ENCODE measurements around the gene VPS13D.
A peak's percentile ranks its signal among the peaks of the same experiment; 100 is the strongest.

VPS13D gene

DNA sequence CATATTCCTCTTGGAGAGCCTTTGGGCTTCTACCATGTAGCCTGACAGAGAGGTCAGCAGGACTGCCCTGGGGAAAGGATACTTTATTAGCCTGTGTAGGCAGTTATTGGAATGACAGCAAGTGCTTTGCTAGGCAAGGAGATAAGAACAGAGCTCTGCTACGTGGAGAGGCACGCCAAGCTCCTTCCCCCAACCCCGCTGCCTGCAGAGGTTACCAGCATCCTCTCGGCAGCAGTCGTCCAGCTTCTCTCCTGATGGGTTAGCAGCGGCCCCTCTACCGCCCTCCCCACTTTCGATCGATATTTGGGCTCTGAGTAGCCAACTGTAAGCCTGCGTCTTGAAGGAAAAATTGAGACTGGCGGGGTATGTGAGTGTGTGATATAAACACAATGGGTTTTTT is 265.9 kb downstream of the VPS13D start:
- DNase-seq, result no peak

DNA sequence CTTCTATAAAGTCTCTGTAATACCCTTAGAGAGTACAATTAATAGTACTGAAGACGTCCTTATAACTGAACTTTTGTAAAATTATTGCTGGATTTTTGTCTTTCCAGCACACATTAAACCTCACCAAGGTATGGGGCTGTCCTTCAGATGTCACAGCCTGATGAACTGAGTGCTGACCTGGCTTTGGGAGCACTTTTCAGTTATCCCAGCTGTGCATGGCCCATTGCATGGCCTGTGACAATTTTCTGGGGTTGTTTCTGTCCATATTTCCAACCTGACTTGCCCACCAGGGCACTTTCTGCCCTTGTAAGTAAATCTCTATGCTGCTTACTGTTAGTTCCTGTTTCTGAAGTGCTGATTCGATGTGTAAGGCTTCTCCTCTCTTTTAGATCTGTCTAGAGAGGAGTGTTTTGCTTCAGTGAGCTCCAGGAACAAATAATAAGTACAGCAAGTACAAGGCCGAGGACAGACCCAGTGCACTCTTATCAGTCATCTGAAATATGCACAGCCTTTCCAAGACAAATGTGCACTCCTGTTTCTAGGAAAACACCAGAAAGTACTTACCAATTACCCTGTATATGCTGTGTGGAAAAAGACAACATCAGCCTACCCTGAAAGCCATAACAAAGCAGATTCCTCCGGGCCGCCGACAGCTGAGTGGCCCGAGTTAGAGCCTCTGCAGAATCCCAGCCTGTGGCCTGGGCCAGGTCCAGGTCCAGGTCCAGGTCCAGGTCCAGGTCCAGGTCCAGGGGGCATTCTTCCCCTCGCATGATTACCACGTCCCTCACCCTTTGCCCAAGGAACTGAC is 266.5 kb downstream of the VPS13D start:
- DNase-seq, result no peak

DNA sequence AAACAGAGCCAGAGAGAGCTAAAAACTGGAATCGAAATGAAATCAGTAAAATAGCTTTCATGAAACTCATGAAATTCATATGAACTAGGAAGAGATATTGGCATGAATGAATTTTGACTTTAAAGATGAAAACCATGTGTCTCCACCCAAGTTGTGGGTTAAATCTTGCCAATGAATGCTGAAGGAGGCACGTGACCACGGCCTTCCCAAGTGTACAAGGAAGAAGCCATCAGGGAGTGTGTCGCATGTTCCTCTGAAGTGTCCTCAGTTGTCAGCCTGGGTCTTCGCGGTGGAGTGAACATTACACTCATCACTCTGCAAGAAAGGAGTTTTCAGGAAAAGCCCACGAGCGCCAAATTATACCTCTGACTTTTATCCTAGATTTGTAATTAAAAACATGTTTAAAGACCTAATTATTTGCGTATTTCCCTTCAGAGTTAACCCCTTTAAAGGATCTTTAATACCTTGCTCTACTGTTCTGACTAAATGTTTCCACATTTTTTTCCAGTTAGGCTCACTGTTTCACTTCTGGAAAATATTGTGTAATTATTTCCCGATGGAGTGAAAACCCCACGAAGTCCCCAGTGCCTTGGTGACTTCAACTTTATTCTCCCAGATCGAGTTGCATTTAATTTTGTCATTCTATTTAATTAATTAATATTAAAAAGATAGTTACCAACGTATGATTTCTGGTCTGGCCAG is 269.9 kb downstream of the VPS13D start:
- peak; percentile 58 for DNase-seq

DNA sequence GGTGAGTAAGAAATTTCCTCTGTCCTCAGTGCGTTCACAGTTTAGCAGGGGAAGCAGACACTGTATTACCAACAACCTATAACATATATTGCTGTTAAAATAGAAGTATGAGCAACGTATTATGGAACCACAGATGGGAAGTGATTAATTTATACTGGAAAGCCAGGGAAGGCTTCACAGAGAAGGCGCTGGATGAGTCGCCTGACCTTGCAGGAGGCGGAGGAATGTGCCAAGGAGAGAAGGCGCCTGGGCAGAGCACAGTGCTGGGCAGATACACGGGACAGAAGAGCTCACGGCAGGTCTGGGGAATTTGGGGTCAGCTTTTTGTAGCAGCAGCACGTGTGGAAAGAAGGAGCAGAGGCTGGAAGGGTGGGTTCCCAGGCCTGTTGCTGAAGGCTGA is 271.8 kb downstream of the VPS13D start:
- DNase-seq, result peak; percentile 81

DNA sequence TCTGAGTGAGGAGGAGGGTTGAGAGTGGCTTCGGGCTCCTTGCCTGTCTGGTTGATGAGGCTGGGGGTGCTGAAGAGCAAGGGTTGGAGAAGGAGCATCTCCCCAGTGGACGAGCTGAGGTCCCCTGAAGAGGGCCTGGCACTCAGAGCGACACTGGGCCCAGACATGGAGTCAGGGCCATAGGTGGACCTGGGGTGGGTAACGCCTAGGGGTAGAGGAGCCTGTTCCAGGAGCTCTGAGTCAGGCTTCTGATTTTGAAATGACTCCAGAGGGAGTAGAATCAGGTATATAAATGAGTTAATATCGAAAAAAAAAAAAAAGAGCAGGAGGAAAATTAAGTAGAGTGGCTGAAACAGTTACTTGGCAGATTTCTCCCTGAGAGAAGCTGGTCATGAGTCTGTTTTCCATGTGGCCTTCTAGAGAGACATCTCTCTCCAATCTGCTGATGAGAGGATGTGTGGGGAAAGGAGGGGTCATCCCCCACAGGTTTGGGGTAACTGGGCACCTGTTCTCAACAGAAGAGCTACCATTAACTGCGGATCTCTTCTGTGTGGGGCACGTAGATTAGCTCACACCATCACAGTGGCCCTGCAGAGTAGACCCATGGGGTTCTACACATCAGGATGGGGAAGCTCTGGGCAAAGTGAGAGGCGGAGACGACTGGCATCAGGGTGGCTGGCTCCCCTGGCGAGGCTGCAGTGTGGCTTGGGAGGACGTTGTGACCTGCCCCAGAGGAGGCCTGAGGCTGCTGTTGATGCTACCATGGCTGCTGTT is 272.7 kb downstream of the VPS13D start:
- no peak for DNase-seq

DNA sequence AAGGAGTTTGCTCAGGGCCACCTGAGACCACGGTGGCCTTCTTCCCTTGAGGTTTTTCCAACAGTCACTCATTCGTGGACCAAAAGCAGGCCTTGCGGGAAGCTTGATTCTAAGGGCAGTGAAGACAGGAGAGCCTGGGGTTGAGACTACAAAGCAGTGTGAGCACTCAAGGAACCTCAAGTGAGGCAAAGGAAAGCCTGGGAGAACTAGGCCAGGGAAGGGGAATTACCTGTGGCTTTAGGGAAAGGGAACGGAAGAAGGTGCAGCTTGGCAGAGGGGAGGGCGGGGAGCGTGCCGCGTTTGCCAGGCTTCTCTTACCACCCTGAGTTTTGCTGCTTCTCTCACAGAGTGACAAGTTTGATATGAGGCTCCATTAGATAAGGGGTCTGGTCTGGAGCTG is 273.9 kb downstream of the VPS13D start:
- no peak for DNase-seq

DNA sequence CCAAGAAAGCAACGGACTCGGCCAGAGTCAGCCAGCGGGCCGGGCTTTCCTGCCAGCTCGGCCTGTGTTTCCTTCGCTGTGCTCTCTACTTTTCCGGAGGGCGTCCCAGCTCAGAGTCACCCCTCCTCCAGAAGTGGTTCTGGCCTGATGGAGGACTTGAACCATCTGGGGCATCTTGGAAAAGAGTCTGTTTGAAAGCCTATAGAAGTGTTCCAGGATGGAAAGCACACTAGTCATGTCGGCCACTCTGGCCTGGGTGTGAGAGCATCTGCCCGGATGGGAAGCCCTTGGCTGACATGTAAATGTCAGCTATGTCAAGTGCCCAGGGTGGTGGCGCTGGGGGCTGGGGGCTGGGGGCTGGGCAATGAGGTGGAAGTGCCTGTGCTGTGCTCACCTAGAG is 274.8 kb downstream of the VPS13D start:
- no peak for DNase-seq

DNA sequence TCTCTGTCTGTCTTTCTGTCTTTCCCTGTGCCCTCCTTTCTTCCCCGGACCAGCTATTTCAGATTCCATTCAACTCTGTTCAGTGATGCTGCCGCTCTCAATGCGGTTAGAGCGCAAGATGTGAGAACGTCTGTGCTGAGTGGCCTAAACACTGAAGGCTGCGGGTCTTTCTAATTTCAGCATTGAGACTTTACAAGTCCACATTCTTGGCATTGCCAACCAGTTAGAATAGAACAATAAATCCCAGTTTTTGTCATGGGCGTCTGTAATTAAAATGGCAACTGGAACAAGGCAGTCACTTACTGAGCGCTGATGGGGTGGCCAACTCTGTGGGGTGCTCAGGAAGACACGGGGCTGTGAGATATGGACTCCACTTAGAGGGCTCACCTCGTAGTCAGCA is 275.4 kb downstream of the VPS13D start:
- no peak for DNase-seq

DNA sequence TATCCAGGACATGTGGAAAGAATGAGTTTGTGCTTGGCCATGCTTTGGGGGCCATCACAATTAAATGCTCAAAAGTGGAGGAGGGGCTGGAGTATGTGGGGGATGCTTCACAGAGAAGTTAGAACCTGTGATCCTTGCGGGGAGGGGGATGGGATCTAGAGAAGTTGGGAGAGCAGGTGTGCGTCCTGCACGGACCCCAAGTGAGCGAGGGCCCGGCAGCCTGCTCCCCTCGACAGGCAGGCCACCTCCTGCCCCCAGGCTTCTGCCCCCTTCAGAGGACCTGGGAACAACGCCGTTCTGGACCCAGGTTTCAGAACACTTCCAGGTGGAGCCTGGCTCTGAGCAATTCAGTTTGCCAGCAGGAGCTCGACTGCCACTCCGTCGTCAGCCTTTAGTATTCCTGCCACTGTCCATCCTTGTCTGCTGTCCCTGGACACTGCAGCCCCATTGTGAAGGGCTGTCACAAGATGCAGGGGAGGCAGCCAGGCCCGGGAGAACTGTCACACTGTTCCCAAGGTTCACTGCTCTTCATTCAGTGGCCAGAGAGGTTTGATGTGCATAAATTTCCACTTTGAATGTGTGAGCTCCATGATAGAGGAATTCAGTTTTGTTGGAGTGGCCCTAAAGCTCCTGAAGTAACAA is 275.9 kb downstream of the VPS13D start:
- DNase-seq, result no peak

DNA sequence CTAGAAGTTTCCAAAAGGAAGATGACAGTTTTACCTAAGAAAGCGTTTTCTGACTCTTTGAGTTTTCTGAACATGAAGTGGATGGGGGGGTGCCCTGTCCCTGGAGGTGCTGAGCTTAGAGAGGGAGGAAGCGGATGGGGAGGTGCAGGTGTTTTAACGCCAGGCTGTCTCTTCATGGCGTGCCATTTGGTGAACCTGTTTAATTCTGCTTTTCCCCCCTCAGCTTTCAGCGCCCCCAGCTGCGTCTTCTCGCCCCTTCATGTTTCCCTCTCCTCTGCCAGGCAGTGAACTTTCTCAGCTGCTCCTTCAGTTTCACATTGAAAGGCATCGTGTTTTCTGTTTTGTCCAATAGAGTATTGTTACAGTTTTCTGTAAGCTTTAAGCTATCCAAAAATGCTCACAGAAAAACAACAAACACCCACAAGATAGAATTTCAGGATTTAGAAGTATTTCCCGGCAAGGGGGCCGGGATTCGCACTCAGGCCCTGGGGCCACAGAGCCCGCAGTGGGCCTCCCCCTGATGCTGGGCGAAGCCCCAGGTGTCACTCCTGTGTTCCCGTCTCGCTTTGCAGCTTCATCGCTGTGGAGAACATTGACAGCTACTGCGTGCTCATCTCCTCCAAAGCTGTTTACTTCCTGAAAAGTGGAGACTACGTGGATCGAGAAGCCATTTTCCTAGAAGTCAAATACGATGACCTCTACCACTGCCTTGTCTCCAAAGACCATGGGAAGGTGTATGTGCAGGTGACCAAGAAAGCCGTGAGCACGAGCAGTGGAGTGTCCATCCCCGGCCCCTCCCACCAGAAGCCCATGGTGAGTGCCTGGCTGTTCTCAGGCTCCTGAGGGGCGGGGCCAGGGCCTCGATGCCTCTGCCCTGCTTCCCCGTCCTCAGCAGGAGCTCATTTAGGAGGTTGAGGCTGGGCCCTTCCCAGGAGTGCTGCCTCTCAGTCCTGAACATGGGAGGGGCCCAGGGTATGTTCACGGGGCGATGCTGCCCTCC is 276.8 kb downstream of the VPS13D start:
- DNase-seq, result no peak

DNA sequence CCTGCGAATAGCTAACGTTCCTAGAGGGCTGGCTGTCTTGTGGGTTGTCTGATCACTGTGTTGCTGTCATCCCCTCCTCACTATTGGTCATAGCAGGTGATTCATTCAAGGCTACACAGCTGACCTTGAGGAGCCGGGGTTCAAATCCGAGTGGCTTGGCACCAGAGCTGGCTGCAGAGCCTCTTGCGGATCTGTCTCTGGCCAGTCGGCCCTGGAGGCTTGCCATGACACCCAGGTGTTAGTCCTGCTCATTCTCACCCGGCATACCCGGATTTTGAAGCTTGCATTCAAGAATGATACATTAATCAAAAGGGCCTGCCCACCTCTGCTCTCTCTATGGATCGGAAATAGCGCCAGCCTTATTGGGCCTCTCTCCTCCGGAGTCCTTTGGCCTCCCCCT is 277.8 kb downstream of the VPS13D start:
- DNase-seq, result no peak

DNA sequence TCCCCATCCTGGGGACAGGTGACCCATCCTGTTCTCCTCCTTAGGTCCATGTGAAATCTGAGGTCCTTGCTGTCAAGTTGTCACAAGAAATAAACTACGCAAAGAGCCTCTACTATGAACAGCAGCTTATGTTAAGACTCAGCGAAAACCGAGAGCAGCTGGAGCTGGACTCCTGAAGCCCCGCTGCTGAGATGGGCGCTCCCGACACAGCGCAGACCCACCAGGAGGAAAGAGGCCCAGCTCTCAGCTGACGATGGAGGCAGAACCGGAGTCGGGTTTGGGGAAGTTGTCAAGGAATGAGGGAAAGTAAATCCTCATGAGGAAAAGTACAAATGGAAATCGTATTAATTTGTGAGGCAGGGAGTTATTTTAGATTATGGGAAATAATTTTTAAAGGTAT is 279.0 kb downstream of the VPS13D start:
- DNase-seq, result no peak

DNA sequence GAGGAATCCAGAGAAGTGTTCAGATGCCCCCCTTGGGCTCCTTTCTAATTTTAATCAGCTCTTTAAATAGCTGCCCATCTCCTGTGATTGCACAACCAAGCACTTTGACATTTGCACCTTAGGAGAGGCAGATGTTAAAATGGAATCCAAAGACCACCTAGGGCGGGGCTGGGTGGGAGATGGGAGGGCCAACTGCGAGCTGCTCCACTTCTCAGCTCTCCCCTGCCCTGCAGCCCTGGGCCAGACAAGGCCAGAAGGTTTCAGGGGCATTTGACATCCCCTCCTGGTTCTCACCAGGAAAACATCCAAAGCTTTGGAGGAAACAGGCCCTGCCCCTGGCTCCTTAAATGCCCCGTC is 281.3 kb downstream of the VPS13D start:
- no peak for DNase-seq

DNA sequence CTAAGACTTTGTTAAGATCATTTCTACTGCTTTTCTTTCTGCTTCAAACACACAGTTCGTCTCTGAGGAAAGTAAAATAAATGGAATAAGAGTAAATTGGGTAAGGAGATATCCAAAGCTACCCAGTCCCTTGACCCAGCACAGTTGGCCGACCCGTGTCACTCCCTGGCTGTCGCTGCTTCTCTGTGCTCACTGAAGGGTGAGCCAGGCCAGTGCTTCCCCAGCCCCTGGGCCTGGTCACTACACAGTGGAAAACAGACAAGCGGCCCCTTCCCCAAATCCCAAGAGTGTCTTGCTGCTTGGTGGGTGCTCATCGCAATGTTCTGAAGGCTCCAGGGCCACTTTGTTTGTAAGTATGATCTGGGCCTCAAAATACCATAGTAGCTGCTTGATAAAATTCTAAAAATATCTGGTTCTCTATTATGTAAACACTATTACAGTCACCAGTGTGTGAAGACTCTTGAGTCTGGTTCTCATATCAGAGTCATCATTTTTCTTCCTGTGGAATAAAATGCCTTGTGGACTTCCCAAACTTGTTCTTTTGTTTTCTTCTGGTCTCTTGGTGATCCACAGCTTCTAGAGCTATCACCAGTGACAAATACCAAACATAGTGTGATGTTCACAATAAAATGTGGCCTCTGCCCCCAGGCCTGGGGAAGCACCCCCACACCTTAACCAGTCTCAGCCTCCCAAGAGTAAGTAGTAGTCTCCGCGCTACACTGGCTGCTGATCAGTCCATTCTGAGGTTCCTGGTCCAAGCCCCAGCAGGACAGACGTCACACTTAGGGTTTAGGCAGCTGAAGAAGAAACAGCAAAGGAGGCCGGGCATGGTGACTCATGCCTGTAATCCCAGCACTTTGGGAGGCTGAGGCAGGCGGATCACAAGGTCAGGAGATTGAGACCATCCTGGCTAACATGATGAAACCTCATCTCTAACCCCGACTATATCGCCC is 282.0 kb downstream of the VPS13D start:
- no peak for DNase-seq

DNA sequence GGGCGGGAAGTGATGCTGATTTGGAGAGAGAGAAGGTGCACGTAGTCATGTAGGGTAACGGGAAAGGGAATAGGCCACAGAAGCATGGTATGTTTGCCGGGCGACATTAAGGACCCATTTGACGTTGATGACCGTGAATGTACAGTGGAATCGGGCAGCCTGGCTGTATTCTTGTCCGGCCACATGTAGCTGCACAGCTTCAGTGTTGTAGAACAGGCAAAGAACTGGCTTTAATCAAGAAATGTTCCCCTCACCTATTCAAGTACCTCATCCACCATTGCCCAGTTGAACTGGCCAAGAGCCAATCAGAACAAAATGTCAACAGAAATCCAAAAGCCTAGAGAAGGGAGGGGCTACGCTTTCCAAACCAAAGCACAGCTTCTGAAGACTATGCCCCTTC is 283.4 kb downstream of the VPS13D start:
- no peak for DNase-seq

DNA sequence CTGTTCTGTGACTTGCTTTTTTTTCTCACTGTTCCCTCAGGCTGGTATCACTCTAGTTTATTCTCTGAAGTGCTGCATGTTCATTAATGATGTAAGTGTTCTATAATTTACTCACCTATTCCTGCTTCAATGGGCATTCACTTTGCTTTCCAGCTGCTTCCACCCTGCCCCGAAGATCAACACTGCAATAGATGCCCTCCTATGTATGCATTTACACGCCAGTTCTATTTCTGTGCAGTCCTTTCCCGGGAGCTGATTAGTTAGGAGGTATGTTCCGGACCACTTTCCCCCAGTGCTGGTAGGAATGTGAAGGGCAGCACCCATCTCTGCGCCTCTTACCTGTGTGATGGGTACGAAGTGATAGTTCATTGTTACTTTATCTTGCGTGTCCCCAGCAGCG is 284.8 kb downstream of the VPS13D start:
- DNase-seq, result no peak

DNA sequence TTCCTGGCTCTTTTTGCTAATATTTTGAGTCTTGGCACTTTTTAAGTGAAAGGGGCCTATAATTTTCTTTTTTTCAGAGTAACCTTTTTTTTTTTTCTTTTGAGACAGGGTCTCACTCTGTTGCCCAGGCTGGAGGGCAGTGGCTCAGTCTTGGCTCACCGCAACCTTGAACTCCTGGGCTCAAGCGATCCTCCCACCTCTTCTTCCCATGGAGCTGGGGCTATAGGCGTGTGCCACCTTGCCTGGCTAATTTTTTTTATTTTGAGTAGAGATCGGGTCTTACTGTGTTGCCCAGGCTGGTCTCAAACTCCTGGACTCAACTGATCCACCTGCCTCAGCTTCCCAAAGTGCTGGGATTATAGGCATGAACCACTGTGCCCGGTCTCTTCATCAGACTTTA is 285.4 kb downstream of the VPS13D start:
- DNase-seq, result no peak

DNA sequence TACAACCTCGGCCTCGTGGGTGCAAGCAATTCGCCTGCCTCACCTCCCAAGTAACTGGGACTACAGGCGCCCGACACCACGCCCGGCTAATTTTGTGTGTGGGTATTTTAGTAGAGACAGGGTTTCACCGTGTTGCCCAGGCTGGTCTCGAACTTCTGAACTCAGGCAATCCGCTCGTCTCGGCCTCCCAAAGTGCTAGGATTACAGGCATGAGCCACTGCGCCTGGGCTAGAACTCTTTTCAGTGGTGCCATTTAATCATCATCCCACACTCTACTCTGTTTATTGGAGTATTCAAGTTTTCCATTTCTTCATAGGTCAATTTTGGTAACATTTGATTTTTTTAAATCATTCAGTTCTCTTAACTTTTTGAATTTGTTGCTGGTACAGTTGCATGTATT is 286.9 kb downstream of the VPS13D start:
- DNase-seq, result no peak

DNA sequence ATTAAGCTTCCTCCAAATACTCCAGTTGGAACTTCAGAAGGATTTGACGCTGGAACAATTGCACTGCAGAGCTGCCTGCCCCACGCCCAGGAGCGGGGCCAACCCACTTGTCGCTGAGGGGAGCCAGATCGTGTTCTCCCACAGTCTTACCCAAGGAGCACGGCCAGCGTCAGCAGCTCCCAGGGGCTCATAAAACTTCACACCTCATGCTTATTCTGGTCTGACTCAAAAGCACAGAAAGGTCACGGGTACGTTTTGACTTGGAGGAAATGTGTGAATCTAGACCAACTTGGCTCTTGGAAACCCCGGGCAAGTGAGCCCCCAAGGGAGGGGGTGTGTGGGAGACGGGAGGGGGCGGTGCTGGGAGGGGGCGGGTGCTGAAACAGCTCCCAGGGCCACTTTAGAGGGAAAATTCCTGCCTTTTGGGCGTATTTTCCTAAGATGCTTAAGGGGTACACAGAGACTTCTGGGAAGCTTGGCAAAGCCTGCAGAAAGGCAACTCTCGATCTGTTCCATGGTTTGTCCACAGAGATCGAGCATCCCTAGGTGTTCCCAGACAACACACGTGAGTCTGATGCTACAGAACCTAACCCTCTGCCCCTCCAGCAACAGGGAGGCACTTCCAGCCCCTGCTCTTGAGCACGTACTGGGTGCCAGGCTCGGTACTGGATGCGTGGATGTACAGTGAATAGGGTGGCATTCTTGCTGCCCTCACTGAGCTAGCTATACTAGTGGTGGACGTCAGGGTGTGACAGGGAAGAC is 289.3 kb downstream of the VPS13D start:
- DNase-seq, result peak; percentile 27
